KBM-7 (cell line): ENCODE results near the gene MYO1B.

Experiments used
- DNase-seq: peaks from one replicate; pipeline ENCODE4 v3.0.0-alpha.2; 2015
- in situ Hi-C: fragments of 300-500 bp; cut with MboI; formaldehyde crosslinking; loops from 2 replicates; pipeline ENCODE4 v1.14.3; 2020; ENCODE audit warnings: low sequenced_read_pairs, low pct_unique_long_range_greater_than_20kb, mixed read lengths

MYO1B gene

DNA sequence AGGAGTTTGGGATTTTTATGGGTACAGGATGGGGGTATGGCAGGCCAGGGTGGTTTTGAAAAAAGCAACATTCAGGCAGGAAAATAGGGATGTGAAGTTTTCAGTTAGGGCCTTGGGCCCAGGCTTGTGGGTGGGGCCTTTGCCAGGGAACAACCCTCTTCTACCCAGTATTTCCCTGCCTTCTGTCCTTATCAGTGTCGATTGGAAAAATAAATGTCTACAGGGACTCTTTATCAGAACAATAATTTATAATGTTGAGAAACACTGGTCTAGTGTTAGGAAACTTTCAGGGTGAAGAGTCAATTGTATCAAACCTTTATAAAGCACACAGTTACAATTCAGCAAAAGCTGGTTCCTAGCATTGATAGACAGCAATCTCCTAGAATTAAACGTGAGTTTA is 218.6 kb downstream of the MYO1B start:
- in situ Hi-C loops = no loop called here
- no peak for DNase-seq

GRCh38 chr2:191465766-191466420 is 220.7 kb downstream of the MYO1B start:
- DNase-seq = no peak
- in situ Hi-C loops = no loop called here

GRCh38 chr2:191467113-191467512 is 221.9 kb downstream of the MYO1B start:
- no peak for DNase-seq
- in situ Hi-C loops = no loop called here

DNA sequence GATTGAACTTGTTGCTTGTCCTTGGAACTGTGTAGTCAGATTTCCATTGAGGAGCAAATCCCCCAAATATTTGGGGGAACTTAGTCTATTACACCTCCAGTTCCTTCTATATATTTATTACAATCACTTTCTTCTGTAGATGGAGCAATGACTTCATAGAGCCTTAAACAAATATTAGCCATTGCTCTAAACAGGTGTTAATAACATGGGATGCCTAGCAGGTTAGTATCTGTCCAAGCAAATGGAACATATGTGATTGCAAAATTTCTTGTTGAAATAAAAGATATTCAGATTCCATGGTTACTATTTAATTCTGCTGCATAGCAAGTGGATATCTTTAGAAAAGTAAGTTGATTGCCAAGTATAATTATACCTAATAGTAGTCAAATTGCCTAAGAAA is 225.1 kb downstream of the MYO1B start:
- DNase-seq = no peak
- in situ Hi-C loops = no loop called here

- in situ Hi-C loops = no loop called here
- no peak for DNase-seq
Measured at GRCh38 chr2:191474464-191474863, 229.3 kb downstream of the MYO1B start.
